Measurements from ENCODE around the gene LSP1.

The LSP1 gene

DNA sequence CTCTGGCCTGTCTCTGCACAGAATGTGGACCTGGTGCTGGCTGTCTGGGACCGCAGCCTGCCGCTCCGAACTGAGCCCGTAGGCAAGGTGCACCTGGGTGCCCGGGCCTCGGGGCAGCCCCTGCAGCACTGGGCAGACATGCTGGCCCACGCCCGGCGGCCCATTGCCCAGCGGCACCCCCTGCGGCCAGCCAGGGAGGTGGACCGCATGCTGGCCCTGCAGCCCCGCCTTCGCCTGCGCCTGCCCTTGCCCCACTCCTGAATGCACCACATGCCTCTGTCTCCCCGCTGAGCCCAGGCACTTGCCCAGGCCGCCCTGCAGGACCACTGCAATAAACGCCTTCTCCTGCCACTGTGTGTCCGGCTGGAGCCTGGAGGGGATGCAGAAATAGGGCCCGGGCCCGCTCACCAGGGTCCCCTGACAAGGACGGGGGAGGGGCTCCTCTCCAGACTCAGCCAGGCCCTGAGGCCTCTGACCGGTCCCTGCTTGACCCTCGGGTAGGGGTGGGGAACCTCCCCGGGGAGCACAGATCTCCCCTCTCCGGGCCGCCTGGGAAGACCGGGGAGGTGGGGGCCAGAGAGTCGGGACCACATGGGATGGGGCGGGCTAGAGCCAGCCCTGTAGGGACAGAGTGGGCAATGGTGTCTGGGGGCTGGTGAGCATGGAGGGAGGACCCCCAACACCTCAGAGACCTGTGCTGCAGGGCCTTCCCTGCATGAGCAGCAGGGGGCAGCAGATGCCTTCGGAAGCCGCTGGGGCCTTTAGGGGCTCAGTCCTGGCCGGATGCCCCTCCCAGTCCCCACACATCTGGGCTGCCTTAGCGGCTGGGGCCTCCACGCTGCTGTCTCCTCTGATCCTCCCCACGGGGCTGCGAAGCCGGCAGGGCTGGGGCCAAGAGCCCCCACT is 15.5 kb upstream of the LSP1 start:
- peak; percentile 57 for DNase-seq (ENCODE audit: low spot score)

DNA sequence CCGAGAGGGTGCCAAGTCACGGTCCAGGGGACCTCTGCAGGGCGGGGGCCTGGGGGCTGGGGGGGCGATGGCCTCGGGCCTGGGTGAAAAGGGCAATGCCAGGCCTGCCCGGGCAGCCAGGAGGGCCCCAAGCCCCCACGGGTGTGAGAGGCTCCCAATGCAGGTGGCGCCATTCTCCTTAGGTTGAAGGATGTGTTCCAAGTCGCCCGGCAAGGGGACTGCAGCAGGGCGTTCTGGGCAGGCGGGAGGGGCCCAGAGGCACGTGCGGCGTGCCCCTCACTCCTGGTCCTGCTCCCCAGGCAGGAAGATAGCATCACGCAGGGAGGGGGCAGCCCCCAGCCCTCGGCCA is 14.8 kb upstream of the LSP1 start:
- DNase-seq (ENCODE audit: low spot score) = no peak

DNA sequence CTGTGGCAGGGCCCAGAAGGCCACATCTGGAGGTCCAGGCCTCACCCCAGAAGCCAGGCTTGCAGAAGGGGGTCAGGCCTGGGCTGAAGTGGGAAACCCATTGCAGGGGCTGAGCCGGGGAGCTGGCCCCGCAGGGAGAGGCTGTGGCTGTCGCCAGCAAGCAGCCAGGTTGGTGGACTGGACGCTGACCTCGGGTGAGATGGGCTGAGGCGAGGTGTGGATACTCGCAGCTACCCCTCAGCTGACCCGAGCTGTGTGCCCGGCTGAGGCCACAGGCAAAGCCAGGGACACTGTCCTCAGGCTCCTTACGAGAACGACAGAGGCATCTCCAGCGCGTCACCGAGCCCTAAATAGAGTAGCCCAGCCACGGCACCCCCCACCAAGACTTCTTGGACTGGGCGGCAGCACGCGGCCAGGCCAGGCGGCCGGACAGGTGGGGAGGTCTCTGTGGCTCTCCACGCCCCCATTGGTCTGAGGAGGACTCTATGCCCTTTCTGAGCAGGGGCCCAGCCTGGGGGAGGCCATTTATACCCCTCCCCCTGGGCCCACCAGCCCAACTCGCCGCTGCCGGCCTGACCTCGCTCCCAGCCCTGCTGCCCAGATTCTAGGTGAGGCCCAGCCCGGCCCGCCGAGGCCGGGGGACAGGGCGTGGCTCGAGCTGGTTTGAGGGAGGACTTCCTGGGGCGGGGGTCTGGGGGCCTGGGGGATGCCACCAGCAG is 14.3 kb upstream of the LSP1 start, which contains the start of gene TNNI2:
Gene TNNI2, plus strand, starts transcription at position 556 of the 719 bp plus-strand sequence. CDS start 716 bp downstream, outside the sequence.
- DNase-seq (ENCODE audit: low spot score) = no peak

DNA sequence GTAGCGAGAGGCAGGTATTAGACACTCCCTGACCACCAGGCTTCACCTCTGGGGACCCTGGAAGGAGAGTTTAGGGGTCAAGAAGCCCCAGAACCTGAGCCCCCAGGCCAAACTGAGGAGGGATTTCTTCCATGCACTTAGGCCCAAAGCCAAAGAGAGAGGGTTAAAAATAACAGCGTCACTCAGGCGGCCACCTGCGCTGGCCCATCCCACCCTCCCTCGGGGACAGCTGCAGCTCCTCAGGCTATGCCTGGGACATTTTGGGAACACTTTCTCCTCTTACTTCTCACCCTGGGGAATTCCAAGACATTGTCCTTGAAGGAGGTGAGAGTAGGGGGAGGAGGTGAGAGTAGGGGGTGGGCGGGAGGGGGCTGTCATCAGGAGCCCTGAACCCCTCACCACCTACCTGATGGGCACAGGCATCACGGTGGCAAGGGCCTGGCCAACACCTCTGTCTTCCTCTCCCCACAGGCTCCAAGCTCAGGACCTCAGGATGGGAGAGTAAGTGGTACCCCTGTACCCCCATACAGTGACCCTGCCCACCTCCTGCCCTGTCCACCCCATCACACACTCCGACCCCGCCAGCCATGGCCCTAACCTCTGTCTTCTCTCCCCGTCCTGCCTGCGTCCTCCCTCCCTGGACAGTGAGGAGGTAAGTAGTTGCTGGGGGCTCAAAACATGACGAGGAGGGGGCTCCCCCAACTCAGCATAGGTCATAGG is 13.5 kb upstream of the LSP1 start:
- no peak for DNase-seq (ENCODE audit: low spot score)

DNA sequence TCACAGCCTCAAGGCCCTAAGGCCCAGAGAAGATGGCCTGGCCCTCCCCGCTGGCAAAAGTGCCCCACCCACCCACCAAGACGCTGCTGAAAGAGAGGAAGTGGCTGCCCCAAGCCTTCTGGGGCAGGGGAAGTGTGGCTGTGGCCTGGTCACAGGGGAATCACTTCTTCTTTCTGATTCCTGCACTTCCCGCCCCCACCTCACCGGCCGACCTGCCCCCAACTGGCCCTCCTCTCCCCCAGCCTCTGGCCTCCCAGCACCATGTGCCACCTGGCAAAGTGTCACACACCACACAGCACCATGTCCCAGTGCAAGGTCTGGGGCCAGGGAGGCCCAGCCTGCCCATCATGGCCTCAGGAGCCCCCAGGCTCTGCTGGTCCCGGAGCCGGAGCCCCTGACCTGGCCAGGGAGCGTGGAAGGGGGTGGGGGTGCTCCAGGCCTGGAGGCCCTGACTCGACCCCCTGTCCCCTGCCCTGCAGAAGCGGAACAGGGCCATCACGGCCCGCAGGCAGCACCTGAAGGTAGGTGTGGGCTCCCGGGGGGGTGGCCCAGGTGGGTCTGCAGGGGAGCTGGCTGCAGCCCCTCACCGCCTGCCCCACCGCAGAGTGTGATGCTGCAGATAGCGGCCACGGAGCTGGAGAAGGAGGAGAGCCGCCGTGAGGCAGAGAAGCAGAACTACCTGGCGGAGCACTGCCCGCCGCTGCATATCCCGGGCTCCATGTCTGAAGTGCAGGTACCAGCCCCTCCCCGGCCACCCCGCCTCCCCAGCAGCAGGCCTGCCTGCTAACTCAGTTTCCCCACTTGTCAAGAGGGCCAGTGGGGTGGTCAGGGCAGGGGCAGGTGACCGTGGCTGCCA is 12.7 kb upstream of the LSP1 start:
- peak; percentile 64 for DNase-seq (ENCODE audit: low spot score)

DNA sequence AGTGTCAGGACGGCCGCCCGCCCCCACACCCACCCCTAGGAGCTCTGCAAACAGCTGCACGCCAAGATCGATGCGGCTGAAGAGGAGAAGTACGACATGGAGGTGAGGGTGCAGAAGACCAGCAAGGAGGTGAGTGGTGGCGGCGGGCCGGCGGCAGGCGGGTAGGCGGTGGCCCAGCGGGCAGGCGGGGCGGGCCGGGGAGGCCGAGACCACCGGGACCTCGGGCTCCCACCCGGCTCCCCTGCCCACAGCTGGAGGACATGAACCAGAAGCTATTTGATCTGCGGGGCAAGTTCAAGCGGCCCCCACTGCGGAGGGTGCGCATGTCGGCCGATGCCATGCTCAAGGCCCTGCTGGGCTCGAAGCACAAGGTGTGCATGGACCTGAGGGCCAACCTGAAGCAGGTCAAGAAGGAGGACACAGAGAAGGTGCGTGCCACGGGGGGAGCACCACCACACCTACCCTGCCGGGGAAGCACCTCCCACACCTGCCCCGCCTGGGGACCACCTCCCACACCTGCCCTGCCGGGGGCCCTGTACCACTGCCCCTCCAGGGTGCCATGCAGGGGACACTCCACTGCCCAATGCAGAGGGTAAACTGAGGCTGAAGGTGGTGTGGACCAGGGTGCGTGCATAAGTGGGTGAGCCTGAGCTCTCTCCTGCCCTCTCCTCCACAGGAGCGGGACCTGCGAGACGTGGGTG is 12.0 kb upstream of the LSP1 start:
- DNase-seq (ENCODE audit: low spot score) = no peak

DNA sequence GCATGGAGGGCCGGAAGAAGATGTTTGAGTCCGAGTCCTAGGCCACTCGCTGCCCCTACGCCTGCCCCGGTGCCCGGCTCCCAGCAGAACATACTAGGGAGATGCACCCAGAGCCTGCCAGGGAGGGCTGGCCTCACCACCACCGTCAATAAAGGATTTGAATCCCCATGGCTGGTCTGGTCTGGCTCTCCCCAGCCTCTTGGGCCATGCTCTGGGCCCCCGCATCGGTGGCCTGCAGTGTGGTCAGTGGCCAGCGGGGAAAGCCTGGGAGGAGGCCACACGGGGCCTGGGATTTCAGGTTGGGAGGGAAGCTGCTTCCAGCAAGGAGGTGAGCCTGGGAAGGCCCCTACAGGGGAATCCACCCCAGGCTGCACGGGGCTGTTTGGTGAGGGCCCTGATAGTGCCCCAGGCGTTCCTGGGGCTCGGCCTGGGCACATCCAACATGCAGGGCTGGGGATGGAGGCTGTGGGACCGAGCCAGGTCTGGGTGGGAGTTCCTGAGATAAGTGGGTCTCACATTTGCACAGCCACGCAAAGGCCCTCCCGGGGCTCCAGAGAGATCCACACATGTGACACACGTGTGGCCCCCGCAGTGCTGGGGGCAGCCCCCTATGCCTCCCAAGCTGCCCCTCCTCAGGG is 11.3 kb upstream of the LSP1 start:
- no peak for DNase-seq (ENCODE audit: low spot score)

DNA sequence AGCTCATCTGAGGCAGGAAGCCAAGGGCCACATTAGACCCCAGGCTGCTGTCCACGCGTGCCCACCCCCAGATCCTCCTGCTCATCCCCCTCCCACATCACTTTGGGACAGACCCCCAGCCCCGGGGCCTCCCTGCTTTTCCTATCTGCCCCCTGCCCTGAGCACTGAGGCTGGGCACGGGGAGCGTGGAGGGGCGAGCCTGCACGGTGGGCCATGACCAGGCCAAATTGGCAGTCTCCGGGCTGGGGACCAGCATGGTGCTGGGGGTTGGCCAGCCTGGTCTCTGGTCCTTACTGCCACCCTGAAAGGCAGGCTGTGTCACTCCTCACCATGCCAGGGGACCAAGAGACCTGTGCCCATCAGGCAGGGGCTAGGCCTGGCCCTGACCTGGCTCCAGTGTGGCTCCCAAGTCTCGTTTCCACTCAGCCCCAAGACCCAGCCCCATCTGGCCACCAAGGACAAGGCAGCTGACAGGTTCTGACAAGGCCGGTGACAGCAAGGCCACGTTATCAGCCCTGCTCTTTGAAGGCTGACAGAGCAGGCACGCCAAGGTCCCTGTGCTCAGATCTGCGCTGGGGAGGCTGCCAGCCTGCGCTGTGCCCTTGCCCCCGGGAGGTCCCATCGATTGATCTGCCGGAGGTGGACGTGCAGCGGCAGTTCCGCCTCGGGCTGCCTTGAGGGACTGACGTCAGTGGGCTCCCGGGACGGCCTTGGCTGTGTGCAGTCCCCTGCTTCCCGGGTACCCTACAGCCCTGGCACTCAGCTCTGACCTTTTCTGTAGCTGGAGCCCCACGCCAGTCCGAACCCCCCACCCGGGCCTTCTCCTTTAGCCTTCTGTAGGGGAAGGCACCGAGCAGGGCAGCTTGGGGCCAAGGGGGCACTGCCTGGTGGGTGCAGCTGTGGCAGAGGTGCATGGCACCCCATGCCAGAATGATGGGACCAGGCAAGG is 10.5 kb upstream of the LSP1 start:
- no peak for DNase-seq (ENCODE audit: low spot score)

DNA sequence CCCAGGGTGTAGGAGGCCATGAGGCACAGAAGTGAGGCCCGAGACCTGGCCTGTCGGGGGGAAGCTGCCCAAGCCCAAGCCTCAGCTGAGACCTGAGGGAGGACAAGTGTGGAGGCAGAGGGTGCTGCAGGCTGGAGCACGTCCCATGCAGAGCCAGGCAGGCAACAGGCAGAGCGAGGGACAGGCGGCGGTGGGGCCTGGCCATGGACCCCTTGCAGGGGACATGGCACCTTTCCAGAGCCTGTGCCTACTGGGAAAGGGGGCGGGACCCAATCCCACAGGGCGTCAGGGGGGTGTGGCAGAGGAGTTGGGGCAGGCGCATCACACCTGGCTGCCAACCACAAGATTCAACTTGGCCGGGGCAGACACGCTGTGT is 9.8 kb upstream of the LSP1 start:
- DNase-seq (ENCODE audit: low spot score) = no peak

DNA sequence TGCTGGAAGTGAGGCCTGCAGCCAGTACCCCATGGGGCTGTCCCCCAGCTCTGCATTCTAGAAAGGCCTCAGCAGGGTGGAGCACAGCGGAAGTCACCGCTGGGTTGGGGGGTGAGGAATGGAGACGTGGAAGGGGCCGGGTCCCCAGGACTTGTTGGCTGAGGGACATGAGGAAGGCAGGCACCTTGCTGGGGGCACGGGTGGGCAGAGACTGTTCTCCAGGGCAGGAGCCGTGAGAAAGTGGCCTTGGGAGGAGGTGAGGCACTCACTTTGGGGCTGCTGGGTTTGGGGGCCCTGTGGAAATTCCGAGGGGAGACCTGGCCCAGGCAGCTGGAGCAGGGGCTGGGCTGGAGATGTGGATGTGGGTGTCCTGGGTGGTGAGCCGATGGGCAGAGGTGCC is 9.1 kb upstream of the LSP1 start:
- DNase-seq (ENCODE audit: low spot score) = no peak

DNA sequence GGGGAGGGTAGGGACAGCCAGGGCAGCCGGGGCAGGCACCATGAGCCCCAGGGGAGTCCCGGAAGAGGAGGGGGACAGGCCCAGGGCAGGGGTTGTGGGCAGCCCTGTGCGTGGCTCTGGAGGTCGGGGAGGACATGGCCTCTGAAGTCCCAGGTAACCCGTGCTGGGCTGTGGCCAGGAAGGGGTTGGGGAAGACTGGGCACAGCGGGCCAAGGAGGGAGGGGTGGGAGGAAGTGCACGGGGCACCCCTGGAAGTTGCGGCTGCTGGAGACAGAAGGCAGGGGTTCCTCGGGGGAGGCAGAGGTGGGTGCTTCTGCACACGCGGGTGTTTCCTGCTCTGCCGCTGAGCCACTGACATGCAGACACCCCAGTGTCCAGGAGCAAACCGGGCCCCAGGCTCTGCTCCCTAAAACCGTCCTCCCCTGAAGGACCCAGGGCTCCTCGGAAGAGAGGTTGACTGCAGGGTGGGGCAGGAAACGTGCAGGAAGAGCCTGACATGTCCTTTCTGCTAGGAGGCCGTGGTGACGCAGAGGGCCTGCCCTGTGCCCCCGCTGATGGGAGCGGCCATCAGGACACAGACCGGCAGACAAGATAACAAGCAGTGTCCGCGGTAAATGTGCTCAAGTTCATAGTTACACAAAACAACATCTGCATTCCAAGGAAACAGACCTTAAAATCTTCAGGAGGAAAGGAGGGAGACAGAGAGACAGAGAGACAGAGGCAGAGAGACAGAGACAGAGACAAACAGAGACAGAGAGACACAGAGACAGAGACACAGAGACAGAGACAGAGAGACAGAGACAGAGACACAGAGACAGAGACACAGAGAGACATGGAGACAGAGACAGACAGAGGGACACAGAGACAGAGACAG is 8.4 kb upstream of the LSP1 start:
- DNase-seq (ENCODE audit: low spot score) = no peak

DNA sequence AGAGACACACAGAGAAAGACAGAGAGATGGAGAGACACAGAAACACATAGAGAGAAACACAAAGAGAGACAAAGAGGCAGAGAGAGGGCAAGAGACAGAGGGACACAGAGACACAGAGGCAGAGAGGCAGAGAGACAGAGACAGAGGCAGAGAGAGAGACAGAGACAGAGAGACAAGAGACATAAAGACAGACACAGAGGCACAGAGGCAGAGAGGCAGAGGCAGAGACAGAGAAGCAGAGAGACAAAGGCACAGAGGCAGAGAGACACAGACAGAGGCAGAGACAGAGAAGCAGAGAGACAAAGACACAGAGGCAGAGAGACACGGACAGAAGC is 7.8 kb upstream of the LSP1 start:
- DNase-seq (ENCODE audit: low spot score) = no peak

DNA sequence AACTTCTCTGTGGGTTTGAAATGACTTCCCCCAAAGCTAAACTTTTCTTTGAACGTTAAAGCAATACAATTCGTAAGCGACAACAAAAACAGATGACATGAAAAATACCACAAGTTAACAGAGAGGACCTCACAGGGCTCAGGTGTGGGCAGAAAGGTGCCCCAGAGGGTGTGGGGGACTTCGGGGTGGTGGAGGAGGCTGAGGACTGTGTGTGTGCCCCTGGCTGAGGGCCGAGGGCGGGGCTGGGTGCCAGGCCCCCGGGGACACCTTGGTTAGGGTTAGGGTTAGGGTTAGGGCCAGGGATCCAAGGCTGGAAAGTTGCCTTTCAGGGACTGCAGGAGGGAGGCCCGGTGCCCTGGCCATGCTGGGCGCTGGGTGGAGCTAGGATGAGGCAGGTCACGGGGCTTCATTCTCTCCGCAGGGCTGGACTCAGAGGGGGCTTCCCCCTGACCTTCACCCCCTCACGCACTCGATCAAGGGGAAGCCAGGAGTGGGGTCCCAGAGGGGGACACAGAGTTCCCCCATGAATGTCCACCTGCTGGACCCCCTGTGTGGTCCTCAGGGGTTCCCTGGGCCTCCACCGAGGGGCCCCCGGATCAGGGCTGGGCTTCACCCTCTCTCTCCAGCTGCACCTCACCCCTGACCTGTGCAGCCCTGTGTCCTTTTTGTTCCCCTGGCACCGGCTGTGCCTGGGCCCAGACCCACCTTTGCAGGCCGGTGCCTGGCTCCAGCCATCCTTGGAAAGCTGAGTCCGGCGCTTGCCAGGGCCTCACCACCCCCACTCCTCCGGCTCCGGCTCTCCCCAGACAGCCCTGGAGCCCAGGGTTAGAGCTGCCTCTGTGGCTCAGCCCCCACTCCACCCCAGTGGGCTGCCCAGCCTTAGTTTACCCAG is 7.1 kb upstream of the LSP1 start:
- DNase-seq (ENCODE audit: low spot score) = no peak

DNA sequence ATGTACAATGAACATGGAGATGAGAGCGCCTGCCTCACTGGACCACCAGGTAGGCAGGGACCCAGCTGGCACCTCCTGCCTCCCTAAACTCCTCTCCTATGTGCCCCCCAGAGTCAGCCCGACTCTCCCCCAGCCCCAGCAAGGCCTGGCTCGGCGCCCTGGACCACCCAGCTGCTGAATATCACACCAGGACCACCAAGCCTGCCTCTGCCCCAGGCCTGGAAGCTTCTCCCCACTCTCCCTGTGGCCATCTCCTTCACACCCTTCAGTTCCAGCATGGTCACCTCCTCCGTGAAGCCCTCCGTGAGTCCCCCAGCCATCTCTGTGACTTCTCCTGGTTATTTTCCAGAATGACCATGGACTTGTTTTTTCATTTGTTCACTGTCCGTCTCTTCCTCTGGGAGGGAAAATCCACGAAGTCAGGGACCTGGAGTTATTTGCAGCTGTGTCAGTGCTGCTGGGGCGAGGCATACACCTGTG is 6.4 kb upstream of the LSP1 start:
- DNase-seq (ENCODE audit: low spot score) = no peak

DNA sequence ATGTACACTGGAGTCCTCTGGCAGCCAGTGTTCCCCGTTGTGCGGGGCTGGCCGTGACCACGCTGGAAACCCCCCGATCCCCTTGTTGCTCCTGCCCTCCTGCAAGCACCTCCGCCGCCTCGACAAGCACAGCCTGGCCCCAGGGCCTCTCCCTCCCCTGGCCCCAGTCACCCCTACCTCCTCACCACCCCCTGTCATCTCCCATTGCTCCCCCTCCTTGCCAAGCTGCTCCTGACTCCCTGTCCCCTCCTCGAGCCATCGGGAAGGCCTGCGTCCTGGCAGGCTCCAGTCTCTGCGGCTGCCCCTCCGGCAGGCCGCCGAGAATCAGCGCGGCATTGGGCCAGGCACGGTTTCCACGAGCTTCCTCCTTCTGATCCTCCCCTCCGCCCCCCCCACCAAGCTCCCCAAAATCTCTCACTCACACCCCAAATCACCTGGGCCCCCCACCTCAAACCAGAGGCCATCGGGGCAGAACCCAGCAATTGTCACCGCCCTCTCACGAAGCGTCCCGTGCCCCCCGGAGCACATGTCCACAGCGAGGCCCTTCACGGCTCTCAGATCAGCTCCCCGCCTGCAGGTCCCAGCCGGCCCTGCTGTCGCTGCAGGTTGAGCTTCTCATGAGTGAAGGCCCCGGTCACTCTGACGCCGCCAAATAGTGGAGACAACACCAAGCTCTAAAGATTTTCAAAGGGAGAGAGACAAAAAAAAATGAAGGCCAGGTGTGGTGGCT is 5.7 kb upstream of the LSP1 start:
- DNase-seq (ENCODE audit: low spot score) = no peak

DNA sequence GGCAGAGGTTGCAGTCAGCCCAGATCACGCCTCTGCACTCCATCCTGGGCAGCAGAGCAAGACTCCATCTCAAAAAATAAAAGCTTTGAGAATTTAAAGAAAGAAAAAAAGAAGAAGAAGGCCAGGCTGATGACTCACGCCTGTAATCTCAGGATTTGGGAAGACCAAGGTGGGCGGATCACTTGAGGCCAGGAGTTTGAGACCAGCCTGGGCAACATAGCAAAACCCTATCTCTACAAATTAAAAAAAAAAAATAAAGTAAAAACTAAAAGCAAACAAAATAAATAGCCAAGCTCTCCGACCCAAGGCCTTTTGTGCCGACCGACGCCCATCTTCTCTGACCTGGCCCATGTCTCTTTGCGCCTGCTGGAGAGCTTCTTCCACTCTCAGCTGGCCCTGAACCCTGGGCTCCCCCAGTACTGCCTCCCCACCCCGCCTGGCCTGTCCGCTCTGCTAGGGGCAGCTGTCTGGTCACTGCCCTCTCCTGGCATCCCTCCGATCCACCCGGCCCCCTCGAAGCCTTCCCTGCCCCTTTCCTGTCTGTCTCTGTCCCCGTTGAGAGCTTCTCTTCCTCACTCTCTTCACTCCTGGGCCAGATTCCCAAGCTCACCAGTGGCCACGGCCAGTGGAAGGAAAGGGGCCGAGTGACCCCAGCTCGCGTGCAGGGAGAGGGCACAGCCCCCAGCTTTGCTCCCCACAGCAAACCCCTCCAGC is 4.8 kb upstream of the LSP1 start:
- no peak for DNase-seq (ENCODE audit: low spot score)

All from Ammon's horn (tissue), 1 donor.